ENCODE measurements around the gene RIMBP2. TPM values are rescaled to one million over a fixed set of nuclear protein-coding genes. Genes with fewer than 3 reads are reported as not detected.

The RIMBP2 gene
- total RNA-seq, 1 donor from 2014 or later, result not detected

DNA sequence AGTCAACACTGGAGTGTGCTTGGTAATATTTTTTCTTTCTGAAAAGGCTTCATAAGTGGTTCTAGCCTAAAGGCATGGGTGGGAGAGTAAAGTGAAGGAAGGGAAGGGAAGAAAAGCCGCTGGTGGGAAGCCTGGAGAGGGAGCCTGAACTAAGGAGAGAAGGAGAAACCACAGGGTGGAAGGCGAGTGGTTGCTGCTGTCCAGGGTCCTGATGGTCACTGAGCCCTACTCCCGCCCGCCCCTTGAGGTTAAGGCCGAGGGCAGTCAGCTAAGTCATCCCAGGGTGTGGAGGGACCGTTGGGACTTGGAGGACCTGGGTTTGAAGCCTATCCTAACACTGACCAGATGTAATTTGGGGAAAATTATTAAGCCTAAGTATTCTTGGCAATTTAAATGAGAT lies 189.3 kb downstream of the RIMBP2 start:
- DNase-seq (ENCODE audit: low spot score), result no peak
- intact Hi-C loops (cut with DNase I), result no loop called here

DNA sequence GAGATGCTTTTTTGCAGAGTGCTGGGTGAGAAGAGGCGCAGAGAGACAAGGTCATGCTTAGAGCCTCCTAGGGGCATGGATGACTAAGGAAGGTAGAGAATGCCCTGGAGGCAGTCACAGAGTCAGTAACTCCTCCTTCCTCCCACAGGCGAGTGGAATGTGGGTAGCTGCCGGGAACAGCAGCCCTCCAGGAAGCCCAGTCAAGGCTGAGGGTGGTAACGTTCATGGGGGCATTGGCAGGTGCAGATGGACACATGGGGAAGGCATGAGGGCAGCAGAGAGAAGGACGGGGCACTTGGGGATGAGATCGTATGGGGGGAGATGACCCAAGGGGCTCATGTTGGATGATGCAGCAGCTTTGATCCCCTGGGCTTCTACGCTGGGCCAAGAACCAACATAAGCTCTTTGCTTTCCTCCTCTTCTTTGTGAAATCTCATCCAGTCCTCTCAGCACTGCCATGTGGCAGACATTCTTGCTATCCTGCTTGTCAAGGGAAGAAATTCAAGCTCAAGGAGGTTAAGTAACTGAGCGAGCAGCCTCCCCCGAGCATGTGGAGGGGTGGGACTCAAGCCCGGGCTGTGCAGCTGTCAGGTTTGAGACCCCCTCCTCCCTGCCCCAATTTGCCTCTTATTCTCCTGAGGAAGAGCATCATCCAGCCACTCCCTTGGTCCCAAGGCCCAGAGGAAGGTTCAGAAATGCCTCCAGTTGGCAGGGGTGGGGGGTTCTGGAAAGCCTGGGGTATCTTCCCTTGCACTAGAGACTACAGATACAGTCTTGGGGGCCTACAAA lies 190.5 kb downstream of the RIMBP2 start:
- no peak for DNase-seq (ENCODE audit: low spot score)
- intact Hi-C loops (cut with DNase I), result no loop called here

DNA sequence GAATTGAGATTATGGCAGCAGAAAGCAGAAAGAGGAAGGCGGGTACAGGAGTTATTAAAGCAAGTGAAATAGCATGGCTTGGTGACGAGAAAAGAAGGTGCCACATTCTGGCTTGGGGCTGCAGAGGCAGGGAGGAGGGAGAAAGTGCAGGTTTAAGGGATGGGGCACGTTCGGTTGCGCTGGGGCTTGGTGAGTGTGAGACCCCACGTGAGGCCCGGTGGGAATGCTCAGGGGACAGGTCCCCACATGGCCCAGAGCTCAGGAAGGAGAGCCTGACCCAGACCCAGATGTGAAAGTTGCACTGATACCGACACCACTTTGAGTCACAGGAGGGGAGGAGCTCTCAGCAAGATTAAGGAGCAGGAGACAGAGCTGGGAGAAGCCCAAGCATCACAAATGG lies 191.3 kb downstream of the RIMBP2 start:
- intact Hi-C loops (cut with DNase I), result no loop called here
- DNase-seq (ENCODE audit: low spot score), result no peak

DNA sequence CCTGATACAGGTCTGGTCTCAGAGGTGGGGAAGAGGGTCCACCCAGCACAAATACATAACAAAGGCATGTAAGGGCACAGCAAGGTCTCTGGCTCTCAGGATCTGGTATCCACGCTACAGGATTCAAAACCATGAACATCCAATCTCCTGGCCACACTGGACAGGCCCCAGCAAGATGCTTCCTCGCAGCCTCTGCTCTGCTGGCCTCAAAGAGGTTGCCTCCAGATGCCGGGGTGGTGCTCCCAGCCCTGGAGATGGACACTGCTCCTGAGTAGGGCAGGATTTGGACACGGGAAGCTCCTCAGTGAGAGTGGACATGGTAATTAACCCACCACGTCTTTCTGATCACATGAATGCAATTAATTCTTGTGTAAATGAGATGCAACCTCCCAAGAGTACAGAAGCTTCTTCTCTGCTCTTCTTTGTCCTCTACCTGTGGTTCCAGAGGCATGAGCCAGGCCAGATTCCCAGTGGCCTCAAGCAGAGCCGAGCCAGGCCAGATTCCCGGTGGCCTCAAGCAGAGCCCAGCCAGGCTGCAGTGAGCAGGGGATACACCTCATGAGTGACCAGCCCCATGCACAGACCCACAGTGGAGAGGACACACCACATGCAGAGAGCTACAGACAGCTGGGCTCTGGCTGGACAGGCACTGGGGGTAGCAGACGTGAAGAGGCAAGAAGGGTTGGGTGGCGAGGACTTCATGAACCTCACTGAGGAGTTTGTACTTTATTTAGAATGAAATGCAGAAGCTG lies 192.1 kb downstream of the RIMBP2 start:
- intact Hi-C loops (cut with DNase I), result no loop called here

DNA sequence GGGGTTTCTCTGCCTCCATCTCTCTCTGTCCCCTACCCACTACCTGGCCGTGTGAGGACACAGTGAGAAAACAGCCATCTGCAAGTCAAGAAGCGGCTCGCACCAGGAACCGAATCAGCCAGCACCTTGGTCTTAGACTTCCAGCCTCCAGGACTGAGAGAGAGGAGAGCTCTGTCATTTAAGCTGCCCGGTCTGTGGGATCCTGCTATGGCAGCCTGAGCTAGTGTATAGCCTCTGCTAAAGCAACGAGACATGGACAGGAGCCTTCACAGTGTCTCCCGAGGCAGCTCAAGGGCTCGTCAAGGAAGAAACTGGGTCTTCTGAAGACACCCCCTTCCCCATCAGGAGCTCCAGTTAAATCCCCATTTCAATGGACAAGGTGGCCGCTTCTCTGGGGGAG lies 192.9 kb downstream of the RIMBP2 start:
- intact Hi-C loops (cut with DNase I), result no loop called here
- no peak for DNase-seq (ENCODE audit: low spot score)

More for the DNA sequence above, 192.1 kb downstream of the RIMBP2 start:
- no peak for DNase-seq (ENCODE audit: low spot score)

DNA sequence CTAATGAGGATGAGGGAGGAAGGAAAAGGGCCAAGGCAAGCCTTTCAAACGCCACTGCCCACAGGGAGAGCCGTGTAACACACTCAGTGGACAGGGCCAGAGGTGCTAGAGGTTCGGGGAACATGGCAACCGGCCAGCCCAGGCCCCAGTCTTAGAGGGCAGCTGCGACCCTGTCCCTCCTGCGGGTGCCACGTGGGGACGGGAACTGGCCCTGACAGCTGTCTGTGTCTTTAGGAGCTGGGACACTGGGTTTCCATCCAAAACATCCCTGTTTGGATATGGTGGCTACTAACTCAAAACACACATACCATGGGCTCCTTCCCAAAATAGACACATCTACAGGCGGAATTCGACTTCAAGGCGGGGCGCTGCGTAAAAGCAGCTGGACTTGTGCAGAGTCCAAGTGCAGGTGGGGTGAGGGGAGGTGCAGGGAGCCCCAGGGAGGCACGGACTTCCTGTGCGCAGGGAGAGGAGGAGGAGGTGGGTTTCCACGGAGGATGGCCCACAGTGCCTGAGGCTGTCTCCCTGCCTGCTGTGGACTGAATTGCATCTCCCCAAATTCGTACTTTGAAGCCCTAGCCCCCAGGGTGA lies 193.8 kb downstream of the RIMBP2 start:
- intact Hi-C loops (cut with DNase I), result no loop called here

DNA sequence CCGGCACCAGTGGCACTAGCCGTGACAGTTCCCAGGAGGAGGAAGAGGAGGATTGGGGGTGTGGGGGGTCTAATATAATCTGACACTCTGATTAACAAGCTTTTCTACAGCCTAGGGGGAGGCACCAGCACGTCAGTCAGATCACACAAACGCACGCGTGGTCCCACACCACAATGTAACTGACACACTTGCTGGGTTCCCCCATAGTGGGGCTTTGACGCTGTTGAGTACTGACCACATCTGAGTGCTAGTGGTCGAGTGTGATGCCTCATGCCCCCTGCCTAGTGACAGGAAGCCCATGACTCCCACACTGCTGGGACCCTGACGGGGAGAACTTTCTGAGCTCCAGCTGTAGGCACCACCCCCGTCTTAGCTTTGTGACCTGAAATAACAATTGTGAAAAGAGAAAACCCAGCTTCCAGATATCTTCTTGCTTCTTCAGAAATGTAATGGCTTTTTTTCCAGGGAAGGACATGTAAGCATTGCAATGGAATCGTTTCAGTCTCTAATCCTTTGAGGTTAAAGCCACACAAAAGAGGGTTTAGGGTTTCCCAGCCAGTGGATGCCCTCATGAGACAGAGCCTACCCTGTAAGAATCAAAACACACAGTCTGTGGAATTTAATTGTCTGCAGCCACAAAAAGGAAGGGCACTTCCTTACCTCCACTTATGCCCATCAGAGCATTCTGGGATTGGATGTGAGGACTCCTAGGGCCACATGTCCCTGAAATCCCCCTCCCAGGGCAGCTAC lies 194.5 kb downstream of the RIMBP2 start:
- no peak for DNase-seq (ENCODE audit: low spot score)
- intact Hi-C loops (cut with DNase I), result no loop called here

More for the DNA sequence above, 193.8 kb downstream of the RIMBP2 start:
- DNase-seq (ENCODE audit: low spot score), result no peak

DNA sequence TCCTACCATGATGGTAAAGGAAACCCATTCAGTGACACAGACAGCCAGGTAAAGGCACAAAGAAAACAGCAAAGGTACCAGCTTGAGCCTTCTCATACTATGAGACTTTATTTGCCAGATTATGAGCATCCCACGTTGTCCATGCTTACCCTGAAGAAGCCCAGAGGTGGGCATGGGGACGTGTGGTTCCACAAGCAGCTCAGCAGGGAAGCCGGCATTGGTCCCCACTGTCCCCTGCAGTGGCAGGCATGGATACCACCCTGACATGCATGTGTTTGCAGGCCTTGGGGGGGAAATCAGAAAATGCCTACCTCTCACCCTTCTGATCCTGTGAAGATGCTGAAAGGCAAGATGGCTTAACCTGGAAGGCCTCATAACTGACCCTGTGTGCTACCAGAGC lies 195.3 kb downstream of the RIMBP2 start:
- intact Hi-C loops (cut with DNase I), result no loop called here
- no peak for DNase-seq (ENCODE audit: low spot score)

DNA sequence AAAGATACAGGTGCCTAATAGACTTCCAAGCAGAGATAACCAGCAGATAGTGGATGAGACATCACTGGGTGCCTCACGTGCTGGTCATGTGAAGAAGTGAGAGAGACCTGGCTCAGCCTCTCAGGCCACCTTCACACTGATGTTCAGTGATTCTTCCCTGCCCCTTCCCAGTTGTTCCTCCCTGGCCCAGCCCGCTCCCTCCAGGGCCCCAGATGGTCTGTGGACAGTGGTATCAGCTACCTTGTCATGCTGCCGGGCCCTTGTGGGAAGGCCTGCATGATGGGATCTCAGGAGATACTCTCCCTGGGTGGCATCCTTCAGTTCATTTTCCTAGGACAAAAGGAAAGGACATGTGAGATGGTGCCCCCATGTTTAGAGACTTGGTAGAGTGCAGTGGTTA lies 198.5 kb downstream of the RIMBP2 start:
- intact Hi-C loops (cut with DNase I), result no loop called here

DNA sequence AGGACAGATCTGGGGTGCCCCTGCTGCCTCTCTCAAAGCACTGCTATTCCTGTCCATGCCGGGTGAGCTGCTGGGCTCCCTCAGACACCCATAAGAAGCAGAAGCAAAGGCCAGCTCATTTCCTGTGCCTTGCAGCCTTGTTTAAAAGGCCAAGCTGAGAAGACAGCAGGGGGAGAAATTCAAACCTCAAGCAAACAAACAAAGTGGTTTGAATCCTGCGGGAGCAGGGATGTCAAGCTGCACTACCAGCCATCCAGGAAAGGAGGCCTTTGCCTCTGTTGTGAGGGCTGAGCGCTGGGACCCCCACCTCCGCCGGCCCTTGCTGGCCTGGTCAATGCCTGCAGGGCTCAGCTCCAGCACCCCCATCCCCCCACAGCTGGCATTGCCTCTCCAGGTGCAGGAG lies 201.9 kb downstream of the RIMBP2 start:
- no peak for DNase-seq (ENCODE audit: low spot score)
- intact Hi-C loops (cut with DNase I), result no loop called here

More for the DNA sequence above, 198.5 kb downstream of the RIMBP2 start:
- DNase-seq (ENCODE audit: low spot score), result no peak

DNA sequence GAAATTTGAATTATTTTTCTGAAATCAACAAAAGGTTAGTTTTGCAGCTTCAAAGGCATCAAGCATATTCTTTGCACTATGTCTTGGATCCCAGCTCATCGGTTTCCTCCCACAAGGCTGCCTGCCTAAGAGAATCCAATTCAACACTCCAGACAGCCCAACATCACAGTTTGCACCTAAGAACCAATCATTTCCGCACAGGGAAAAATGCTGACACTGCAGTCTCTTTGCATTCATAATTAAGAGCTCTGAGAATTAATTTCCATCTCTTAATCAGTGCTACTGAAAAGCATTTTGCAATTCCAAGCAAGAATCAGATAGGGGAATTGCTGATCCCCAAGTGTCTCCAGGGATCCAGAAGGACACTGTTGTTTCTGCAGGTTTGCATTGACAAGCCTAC lies 202.5 kb downstream of the RIMBP2 start:
- DNase-seq (ENCODE audit: low spot score), result no peak
- intact Hi-C loops (cut with DNase I), result no loop called here

DNA sequence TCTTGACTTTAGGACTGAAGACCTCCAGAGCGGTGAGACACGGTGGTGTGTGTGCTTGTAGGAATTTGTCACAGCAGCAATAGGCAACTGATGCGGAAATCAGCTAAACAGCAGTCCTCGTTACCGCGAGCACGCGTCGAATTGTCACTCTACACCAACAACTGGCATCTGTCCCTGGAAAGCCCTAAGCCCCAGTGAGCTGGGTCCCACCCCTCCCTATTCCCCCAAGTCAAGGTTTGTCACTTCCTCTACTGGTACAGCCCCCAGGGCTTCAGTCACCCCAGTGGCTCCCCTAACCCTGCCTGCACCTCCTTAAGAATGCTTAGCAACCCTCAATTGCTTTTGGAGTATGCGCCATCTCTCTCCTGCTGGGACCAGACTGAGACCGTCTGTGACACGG lies 204.8 kb downstream of the RIMBP2 start:
- intact Hi-C loops (cut with DNase I), result no loop called here
- DNase-seq (ENCODE audit: low spot score), result no peak

DNA sequence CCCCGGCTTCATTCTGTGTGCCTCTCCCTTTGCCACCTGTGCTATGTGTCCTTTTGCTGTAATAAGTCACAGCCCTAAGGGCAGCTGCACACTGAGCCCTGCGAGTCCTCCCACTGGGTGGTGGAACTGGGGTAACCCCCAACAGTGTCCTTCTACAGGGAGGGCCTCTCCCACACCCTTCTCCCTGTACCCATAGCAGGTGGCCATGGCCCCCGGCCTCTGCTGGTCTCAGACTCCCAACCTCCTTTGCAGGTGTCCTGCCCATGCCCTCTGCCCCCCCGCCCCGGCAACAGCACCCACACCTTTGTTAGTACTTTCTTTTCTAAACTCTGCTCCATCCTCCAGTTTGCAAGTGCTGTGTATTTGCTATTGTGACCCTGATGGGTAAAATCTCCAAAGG lies 206.6 kb downstream of the RIMBP2 start:
- no peak for DNase-seq (ENCODE audit: low spot score)

DNA sequence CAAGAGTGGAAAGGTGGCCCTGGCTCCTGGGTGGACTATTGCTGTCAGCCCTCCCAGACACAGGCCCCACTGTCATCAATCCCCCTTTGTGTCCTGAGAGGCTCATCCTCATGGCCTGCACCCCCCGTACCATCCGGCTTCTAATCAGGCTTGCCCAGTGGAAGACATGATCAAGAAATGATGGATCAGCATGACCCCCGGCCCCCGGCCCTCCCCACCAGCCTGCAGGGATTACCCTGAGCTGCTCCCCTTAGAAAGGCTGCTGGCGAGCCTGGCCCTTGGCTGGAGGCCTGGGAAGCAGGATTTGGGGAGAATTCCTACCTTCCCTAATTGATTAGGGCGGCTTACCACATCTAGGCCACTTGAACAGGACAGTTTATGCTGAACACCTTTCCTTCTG lies 207.3 kb downstream of the RIMBP2 start:
- intact Hi-C loops (cut with DNase I), result no loop called here
- no peak for DNase-seq (ENCODE audit: low spot score)

More for the DNA sequence above, 206.6 kb downstream of the RIMBP2 start:
- intact Hi-C loops (cut with DNase I), result no loop called here

DNA sequence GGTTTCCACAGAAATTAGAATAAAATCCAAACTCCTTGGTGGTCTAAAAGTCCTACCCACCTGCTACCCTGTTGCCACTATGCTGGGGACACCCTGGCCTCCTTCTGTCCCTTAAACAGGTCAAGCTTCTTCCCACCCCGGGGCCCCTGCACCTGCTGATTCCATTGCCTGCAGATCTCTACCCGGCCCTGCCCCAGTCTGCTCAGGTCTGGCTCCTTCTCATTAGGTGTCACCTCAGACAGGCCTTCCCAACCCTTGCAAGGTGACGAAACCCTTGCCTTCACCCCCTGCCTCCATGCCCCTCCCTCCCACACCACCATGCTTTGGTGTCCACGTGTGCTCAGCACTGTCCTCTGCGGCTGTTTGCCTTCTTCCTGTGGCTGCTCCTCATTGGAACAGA lies 207.8 kb downstream of the RIMBP2 start:
- no peak for DNase-seq (ENCODE audit: low spot score)
- intact Hi-C loops (cut with DNase I), result no loop called here

DNA sequence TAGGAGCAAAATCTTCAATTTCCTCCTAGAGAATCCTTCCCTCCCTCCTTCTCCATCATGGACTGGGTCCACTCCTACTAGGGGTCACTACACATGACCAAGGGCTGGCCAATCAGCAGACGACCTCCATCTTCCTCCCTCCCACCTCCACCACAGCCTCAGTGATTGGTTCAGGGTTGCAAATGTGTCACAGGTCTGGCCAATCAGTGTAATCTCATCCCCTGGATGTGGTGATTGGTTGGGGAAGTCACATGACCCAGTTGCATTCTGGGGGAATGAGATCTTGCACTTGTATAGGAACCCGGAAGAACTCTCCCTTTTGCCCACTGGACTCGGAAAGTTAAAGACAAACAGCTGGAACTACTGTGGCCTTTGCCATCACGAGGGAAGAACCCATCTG lies 209.3 kb downstream of the RIMBP2 start:
- no peak for DNase-seq (ENCODE audit: low spot score)
- intact Hi-C loops (cut with DNase I), result no loop called here

DNA sequence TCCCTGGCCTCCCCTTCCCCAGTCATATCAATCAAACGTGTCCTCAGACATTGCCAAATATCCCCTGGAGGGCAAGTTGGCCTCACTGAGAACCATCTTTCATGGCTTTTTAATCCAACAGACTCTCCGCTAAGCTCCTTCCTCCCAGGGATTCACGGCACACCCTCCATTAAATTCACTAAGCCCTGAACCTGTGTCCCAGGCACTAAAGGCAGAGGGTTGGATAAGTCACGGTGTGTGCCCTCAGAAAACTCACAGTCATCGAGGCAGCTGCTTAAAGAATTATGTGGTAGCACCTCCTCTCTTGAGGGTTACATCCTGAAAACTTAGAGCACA lies 211.3 kb downstream of the RIMBP2 start:
- intact Hi-C loops (cut with DNase I), result no loop called here
- DNase-seq (ENCODE audit: low spot score), result no peak

DNA sequence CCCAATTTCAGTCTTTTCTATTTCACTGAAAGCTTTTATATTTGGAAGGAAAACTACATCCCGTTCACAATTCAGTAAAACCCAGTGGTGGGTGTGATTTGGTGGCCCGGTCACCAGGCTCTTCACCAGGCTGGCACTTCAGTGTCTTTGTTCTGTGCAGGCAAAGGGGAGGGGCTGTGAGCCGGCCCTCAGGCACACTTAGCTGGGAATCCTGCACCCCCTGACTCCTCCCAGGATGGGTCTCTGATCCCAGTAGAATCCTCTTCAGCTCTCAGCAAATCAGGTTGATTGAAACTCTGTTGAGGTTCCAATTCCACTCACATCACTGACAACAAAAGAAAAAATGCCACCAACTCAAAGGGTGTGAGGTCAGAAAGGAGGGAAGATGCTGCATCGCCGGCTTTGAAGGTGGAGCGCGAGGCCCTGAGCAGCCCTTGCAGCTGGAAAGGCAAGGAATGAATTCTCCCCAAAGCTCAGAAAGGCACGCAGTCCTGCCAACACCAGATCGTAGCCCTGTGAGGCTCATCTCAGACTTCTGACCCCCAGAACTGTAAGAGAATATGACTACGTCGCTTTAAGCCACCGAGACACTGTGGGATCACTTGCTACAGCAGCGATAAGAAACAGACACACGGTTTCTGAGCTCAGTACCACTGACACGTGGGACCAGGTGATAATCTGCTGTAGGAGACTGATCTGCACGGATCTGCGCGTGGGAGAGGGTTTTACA lies 211.8 kb downstream of the RIMBP2 start:
- DNase-seq (ENCODE audit: low spot score), result no peak
- intact Hi-C loops (cut with DNase I), result no loop called here

DNA sequence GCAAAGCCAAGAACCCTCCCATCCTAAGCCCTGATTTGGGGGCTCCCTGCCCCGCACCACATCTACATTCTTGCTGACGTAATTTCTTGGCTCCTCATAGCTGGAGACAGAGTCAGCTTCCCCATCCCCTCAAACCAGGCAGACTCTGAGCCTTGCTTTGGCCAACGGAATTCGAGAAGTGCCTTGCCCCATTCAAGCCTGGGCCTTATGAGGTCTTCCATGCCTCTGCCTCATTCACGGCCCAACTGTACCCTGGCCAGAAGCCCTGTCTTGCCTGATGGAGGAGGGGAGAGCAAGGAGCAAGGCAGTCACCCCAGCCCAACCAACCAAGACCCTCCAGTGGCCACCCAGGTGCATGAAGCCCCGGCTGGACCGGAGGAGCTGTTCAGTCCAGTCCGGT lies 214.3 kb downstream of the RIMBP2 start:
- intact Hi-C loops (cut with DNase I), result no loop called here
- DNase-seq (ENCODE audit: low spot score), result no peak

Data from cardiac septum (tissue), 1 donor.